DND-41 (cell line): ENCODE data around the gene KCTD4.

Experiments
- ATAC-seq: fragments of 200-7000 bp; cut with Tn5 transposase; 3 replicates; pipeline ENCODE4 v1.9.1; 2021; ENCODE audit warnings: low read depth; ENCODE audit not compliant: insufficient read depth
- DNase-seq: peaks from one replicate; pipeline ENCODE4 v3.0.0-alpha.2; 2020
- H2AFZ ChIP-seq: 2 replicates; pipeline ENCODE4 v1.6.0; 2012; ENCODE audit warnings: low read depth, low read length
- H3K27ac ChIP-seq: 2 replicates; pipeline ENCODE4 v1.5.1; 2012; ENCODE audit warnings: low read length, inconsistent platforms
- H3K27me3 ChIP-seq: fragments of 200-600 bp; sonication (generic); 2 replicates; pipeline ENCODE4 v1.6.0; 2012; ENCODE audit warnings: low read length, mild to moderate bottlenecking, inconsistent platforms; ENCODE audit not compliant: insufficient read depth, poor library complexity
- H3K36me3 ChIP-seq: 2 replicates; pipeline ENCODE4 v1.5.1; 2012; ENCODE audit warnings: low read length, inconsistent platforms; ENCODE audit not compliant: insufficient read depth
- H3K4me1 ChIP-seq: 2 replicates; pipeline ENCODE4 v1.5.1; 2012; ENCODE audit warnings: mild to moderate bottlenecking, low read length; ENCODE audit not compliant: insufficient read depth
- H3K4me2 ChIP-seq: 2 replicates; pipeline ENCODE4 v1.6.0; 2012; ENCODE audit warnings: mild to moderate bottlenecking, moderate library complexity, low read length, inconsistent platforms; ENCODE audit not compliant: insufficient read depth
- H3K4me3 ChIP-seq, 2 experiments: fragments of 200-600 bp in 1 of 2; shearing (Covaris generic) in 1 of 2; 2 replicates each; pipeline ENCODE4 v1.5.1; 2012 to 2016; ENCODE audit warnings: inconsistent platforms in 2 of 2, low read length in 2 of 2, mild to moderate bottlenecking in 2 of 2, low read depth in 1 of 2, moderate library complexity in 1 of 2
- H3K79me2 ChIP-seq: 2 replicates; pipeline ENCODE4 v1.6.0; 2012; ENCODE audit warnings: low read length, inconsistent platforms; ENCODE audit not compliant: insufficient read depth
- H3K9ac ChIP-seq: 2 replicates; pipeline ENCODE4 v1.6.0; 2012; ENCODE audit warnings: low read depth, mild to moderate bottlenecking, inconsistent platforms, low read length, moderate library complexity
- H3K9me3 ChIP-seq: 2 replicates; pipeline ENCODE4 v1.5.1; 2012; ENCODE audit warnings: low read length, moderate library complexity, mild to moderate bottlenecking, inconsistent platforms; ENCODE audit not compliant: insufficient read depth, severe bottlenecking
- H4K20me1 ChIP-seq: 2 replicates; pipeline ENCODE4 v1.6.0; 2012; ENCODE audit warnings: low read length; ENCODE audit not compliant: insufficient read depth
- EZH2 ChIP-seq: IDR thresholded peaks from 3 replicates; pipeline ENCODE4 v1.6.1; 2012; ENCODE audit warnings: borderline replicate concordance, low read depth, mild to moderate bottlenecking, moderate library complexity, low read length, inconsistent platforms; ENCODE audit not compliant: severe bottlenecking
- TF ChIP-seq, protein P1 (sequence below): IDR thresholded peaks from 2 replicates; pipeline ENCODE4 v1.5.1; 2012; ENCODE audit warnings: borderline replicate concordance, low read length, moderate library complexity, mild to moderate bottlenecking; ENCODE audit not compliant: poor library complexity, severe bottlenecking; ENCODE audit errors: extremely low read depth

Gene KCTD4

DNA sequence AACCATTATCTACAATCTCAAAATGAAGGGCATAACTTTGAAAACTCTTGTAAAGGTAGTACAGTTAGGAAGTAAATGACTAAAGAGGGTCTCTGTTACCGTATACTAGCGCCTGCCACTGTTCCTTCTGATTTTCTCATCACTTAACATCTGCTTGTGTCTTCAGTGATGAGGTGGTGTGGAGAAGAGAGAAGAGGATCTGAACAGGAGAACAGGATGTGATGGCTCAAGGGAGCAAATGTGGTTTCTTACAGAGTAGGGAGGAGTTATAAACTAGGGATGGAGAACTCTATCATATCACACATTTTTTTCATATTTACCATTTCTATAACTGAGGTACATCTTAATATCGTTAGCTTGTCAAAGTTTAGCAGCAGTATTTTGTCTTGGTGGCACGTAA is 1.1 kb downstream of the KCTD4 start:
- Histone ChIP-seq H3K9me3 (no peaks in the 10 kb centered on the region), H3K27me3 (no peaks in the 10 kb centered on the region), H2AFZ (no peak overlapping the region), H3K9ac (no peak overlapping the region), H3K4me2 (no peak overlapping the region), H3K4me3 (no peak overlapping the region), H3K79me2 (no peaks in the 10 kb centered on the region), H3K4me1 (peaks cover 5% of the 10 kb centered on the region), H4K20me1 (no peaks in the 10 kb centered on the region), H3K36me3 (no peaks in the 10 kb centered on the region), H3K27ac (no peak overlapping the region)
- TF ChIP-seq EZH2: no peak
- TF ChIP-seq, protein P1, sequence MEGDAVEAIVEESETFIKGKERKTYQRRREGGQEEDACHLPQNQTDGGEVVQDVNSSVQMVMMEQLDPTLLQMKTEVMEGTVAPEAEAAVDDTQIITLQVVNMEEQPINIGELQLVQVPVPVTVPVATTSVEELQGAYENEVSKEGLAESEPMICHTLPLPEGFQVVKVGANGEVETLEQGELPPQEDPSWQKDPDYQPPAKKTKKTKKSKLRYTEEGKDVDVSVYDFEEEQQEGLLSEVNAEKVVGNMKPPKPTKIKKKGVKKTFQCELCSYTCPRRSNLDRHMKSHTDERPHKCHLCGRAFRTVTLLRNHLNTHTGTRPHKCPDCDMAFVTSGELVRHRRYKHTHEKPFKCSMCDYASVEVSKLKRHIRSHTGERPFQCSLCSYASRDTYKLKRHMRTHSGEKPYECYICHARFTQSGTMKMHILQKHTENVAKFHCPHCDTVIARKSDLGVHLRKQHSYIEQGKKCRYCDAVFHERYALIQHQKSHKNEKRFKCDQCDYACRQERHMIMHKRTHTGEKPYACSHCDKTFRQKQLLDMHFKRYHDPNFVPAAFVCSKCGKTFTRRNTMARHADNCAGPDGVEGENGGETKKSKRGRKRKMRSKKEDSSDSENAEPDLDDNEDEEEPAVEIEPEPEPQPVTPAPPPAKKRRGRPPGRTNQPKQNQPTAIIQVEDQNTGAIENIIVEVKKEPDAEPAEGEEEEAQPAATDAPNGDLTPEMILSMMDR: no peak
- peak; percentile 84 for ATAC-seq
- DNase-seq: no peak

DNA sequence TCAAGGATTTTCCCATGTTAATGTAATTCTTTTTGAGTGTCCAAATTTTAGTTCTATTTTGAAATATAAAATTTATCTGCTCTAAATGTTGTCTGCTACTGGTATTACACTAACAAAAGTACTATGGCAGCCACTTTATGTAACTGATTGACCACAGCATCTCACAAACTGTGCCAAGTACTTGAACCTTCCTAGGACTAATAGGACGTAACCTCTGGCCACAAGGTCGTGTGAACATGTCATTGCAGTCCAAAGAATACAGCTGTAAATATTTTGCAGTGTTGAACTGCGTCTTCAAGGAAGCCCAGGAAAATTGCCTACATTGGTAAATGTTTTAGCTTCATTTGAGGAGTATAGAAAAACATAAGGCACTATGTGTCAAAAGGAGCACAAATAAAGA is 1.9 kb downstream of the KCTD4 start:
- DNase-seq (no peak), ATAC-seq (no peak)
- Histone ChIP-seq H3K27me3 (no peaks in the 10 kb centered on the region), H4K20me1 (no peaks in the 10 kb centered on the region), H3K9ac (no peak overlapping the region), H3K27ac (no peak overlapping the region), H3K4me3 (no peak overlapping the region), H3K79me2 (no peaks in the 10 kb centered on the region), H3K4me2 (no peak overlapping the region), H3K9me3 (no peaks in the 10 kb centered on the region), H3K36me3 (no peaks in the 10 kb centered on the region), H3K4me1 (peaks cover 5% of the 10 kb centered on the region), H2AFZ (no peak overlapping the region)
- TF ChIP-seq EZH2: no peak
- TF ChIP-seq, protein P1: no peak

DNA sequence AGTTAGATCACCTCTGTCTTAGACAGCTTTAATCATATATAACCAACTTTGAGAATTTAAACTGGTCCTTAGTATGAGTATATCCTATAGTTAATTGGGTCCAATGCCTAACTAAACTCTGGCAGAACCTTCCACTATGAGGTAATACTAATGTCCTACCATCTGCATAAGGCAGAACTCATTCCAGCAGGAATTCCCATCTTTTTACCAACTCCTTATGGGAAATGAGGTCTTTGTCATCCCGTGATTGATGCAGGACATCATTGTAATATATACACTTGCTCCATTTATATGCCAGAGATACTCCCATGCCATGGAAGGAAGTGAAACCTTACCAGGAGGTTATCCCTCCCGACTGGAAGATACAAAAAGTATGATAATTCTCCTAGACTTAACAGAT is 2.8 kb downstream of the KCTD4 start:
- no peaks in the 10 kb centered on the region for H3K9me3 ChIP-seq
- TF ChIP-seq, protein P1: no peak
- no peak for ATAC-seq
- H3K4me1 ChIP-seq: peaks cover 5% of the 10 kb centered on the region
- H4K20me1 ChIP-seq: no peaks in the 10 kb centered on the region
- H3K9ac ChIP-seq: no peak overlapping the region
- no peak overlapping the region for H2AFZ ChIP-seq
- H3K79me2 ChIP-seq: no peaks in the 10 kb centered on the region; the same call in 1 of the 2 replicates
- H3K4me2 ChIP-seq: no peak overlapping the region
- no peak overlapping the region for H3K4me3 ChIP-seq
- H3K27me3 ChIP-seq: no peaks in the 10 kb centered on the region
- no peak for DNase-seq
- H3K36me3 ChIP-seq: no peaks in the 10 kb centered on the region
- H3K27ac ChIP-seq: no peak overlapping the region

DNA sequence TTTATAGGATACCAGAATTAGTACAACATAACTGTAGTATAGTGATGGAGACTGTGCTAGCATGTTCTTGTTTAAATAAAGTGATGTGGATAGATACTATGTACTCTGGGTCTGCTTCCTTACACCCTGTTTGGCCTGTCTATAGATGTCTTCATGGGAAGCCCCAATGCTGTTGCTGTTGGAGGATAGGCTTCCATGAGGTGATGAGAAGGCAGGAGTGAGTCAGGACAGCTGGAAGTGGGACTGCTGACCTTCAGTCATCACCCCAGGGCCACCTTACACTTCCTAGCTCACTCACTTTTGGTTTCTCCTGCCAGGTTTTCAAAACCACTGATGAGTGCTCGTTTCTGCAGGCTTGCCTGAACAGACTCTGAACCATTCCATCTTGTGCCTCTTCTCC is 4.2 kb downstream of the KCTD4 start:
- Histone ChIP-seq H3K4me1 (peaks cover 5% of the 10 kb centered on the region), H3K4me3 (no peak overlapping the region), H3K9ac (no peak overlapping the region), H3K27ac (no peak overlapping the region), H2AFZ (no peak overlapping the region), H3K9me3 (no peaks in the 10 kb centered on the region), H3K36me3 (no peaks in the 10 kb centered on the region), H3K27me3 (no peaks in the 10 kb centered on the region), H4K20me1 (no peaks in the 10 kb centered on the region), H3K79me2 (no peaks in the 10 kb centered on the region; the same call in 1 of the 2 replicates), H3K4me2 (no peak overlapping the region)
- TF ChIP-seq, protein P1: no peak
- no peak for TF ChIP-seq EZH2
- no peak for ATAC-seq
- no peak for DNase-seq
